HepG2 (cell line): Measurements from ENCODE around the gene PMM2. TPM values are rescaled to one million over a fixed set of nuclear protein-coding genes. Genes with fewer than 3 reads are reported as not detected.
A peak's percentile ranks its signal among the peaks of the same experiment; 100 is the strongest.

ENCODE experiments used
- ATRX ChIP-seq: sonication (generic); formaldehyde crosslinking; IDR thresholded peaks from 2 replicates; pipeline ENCODE4 v1.4.0; 2020; ENCODE audit warnings: missing genetic modification reagents, borderline replicate concordance
- TSC22D2 ChIP-seq: sonication (generic); formaldehyde crosslinking; IDR thresholded peaks from 2 replicates; pipeline ENCODE4 v1.5.1; 2020; ENCODE audit warnings: missing genetic modification reagents, mild to moderate bottlenecking, borderline replicate concordance
- ZNF318 ChIP-seq: sonication (generic); formaldehyde crosslinking; IDR thresholded peaks from 2 replicates; pipeline ENCODE4 v1.4.0; 2020; ENCODE audit warnings: mild to moderate bottlenecking, missing genetic modification reagents
- ZNF558 ChIP-seq: sonication (generic); formaldehyde crosslinking; IDR thresholded peaks from 2 replicates; pipeline ENCODE4 v1.9.0; 2022; ENCODE audit warnings: mild to moderate bottlenecking, missing genetic modification reagents, borderline replicate concordance
- polyA plus RNA-seq, 8 experiments: library from polyadenylated mRNA; depleted of rRNA in 3 of 8; stranded (reverse) in 7 of 8; unstranded in 1 of 8; fragments of >200 nt; fragmentation: Illumina TruSeq in 4 of 8; extraction: Trizol in 4 of 8; gene quantifications; 2 replicates each; pipeline versions ENCODE4 v1.2.1 to v1.2.3, GENCODE V29; 2011 to 2016; ENCODE audit warnings: low read depth in 4 of 8, missing spikeins in 1 of 8, mixed read lengths in 1 of 8; ENCODE audit not compliant: insufficient read depth in 1 of 8
- total RNA-seq, 5 experiments: library from RNA; depleted of rRNA; stranded (reverse); fragments of >200 nt; fragmentation: Illumina TruSeq; extraction: Trizol; gene quantifications; 2 replicates each; pipeline ENCODE4 v1.2.3, GENCODE V29; 2016; ENCODE audit warnings: low read depth in 1 of 5

PMM2 gene
- total and polyA plus RNA-seq, 2 of the 13 experiments (the other 11 are each of a cell fraction or from before 2014, with no cell fraction given) = 52.2 to 93.7 TPM

- TF ChIP-seq ZNF318 (no peak), ATRX (no peak), TSC22D2 (CRISPR knock-in tag) (no peak), ZNF558 (0 out of 2 replicates have a peak, but pooled peaks have one; percentile 84)
- TF ChIP-seq, all 625 proteins: peak for 121
These were observed 69.7 kb downstream of the PMM2 start (continued) for GRCh38 chr16:8867216-8867931.
